Breast epithelium (tissue), 4 donors: ENCODE measurements around the gene WNT5B. TPM values are rescaled to one million over a fixed set of nuclear protein-coding genes. Genes with fewer than 3 reads are reported as not detected.
A peak's percentile ranks its signal among the peaks of the same experiment; 100 is the strongest.

ENCODE experiments used
- DNase-seq, 2 donors: peaks; one replicate each; pipeline ENCODE4 v3.0.0-alpha.2; 2019; ENCODE audit warnings: low spot score in 2 of 2
- H3K27ac ChIP-seq, 2 donors: fragments of 200-600 bp; sonication (generic) in 1 of 2; one replicate each; pipeline ENCODE4 v1.5.1; 2016 to 2019; ENCODE audit warnings: mild to moderate bottlenecking in 1 of 2
- H3K27me3 ChIP-seq, 2 donors: fragments of 200-600 bp; sonication (generic) in 1 of 2; one replicate each; pipeline versions ENCODE4 v1.5.1 to v1.6.0; 2017 to 2019; ENCODE audit warnings: control low read depth in 1 of 2, mild to moderate bottlenecking in 1 of 2
- H3K36me3 ChIP-seq: fragments of 200-600 bp; one replicate; pipeline ENCODE4 v1.5.1; 2019
- H3K4me1 ChIP-seq, 2 donors: fragments of 200-600 bp; sonication (generic); one replicate each; pipeline ENCODE4 v1.5.1; 2016 to 2019; ENCODE audit warnings: control low read depth in 1 of 2
- H3K4me3 ChIP-seq, 3 donors: fragments of 200-600 bp; sonication (generic); 1 replicate in 2 of 3; 2 replicates in 1 of 3; pipeline ENCODE4 v1.5.1; 2016 to 2019; ENCODE audit warnings: mild to moderate bottlenecking in 3 of 3, moderate library complexity in 2 of 3
- H3K9me3 ChIP-seq, 2 donors: fragments of 200-600 bp; sonication (generic) in 1 of 2; one replicate each; pipeline ENCODE4 v1.5.1; 2016 to 2019; ENCODE audit warnings: control low read depth in 1 of 2
- CTCF ChIP-seq, 3 donors: fragments of 450-650 bp; IDR thresholded peaks; one replicate each; pipeline ENCODE4 v1.5.1; 2016 to 2017; ENCODE audit warnings: antibody characterized with exemption in 3 of 3, mild to moderate bottlenecking in 3 of 3, moderate library complexity in 3 of 3
- POLR2A ChIP-seq: fragments of 450-650 bp; IDR thresholded peaks from one replicate; pipeline ENCODE4 v1.6.1; 2016; ENCODE audit warnings: antibody characterized with exemption, mild to moderate bottlenecking, moderate library complexity
- POLR2AphosphoS5 ChIP-seq, 3 donors: sonication (generic); formaldehyde crosslinking; IDR thresholded peaks; one replicate each; pipeline ENCODE4 v1.6.1; 2017; ENCODE audit warnings: antibody characterized with exemption in 3 of 3
- intact Hi-C: fragments of 100-400 bp; cut with DNase I; formaldehyde crosslinking; loops from one replicate; pipeline ENCODE4 v1.15.1; 2023; ENCODE audit warnings: low total_unique reads
- total RNA-seq, 3 donors: library from RNA; depleted of rRNA; stranded (reverse); fragments of >200 nt; gene quantifications; one replicate each; pipeline ENCODE4 v1.1.0, GENCODE V29; 2016

The WNT5B gene
- total RNA-seq, 3 donors from 2014 or later, result 3.9 to 11.9 (median 4.0) TPM

GRCh38 chr12:1666215-1666614, 37.2 kb downstream of the WNT5B start:
- Histone ChIP-seq H3K4me1 (no peaks in the 10 kb centered on the region), H3K36me3 (no peaks in the 10 kb centered on the region), H3K27ac (no peak overlapping the region), H3K27me3 (no peaks in the 10 kb centered on the region), H3K9me3 (no peaks in the 10 kb centered on the region), H3K4me3 (no peak overlapping the region)
- no peak for DNase-seq
- intact Hi-C loops, result no loop called here
- TF ChIP-seq POLR2AphosphoS5 (IDR thresholded peaks at IDR 0.05) (no peak), CTCF (IDR thresholded peaks at IDR 0.05) (no peak), POLR2A (no peak)

GRCh38 chr12:1666685-1667162, 37.7 kb downstream of the WNT5B start:
- intact Hi-C loops, result no loop called here
- Histone ChIP-seq H3K36me3 (no peaks in the 10 kb centered on the region), H3K4me3 (no peak overlapping the region), H3K27ac (peak overlapping the region; percentile 28 to 57), H3K4me1 (no peaks in the 10 kb centered on the region), H3K9me3 (no peaks in the 10 kb centered on the region), H3K27me3 (no peaks in the 10 kb centered on the region)
- TF ChIP-seq POLR2A, result no peak
- no peak for TF ChIP-seq POLR2AphosphoS5 (IDR thresholded peaks at IDR 0.05)
- no peak for TF ChIP-seq CTCF (IDR thresholded peaks at IDR 0.05)
- no peak for DNase-seq

- intact Hi-C loops, result no loop called here
- H3K27ac ChIP-seq, result no peak overlapping the region
- no peak for DNase-seq
- H3K36me3 ChIP-seq, result no peaks in the 10 kb centered on the region
- H3K27me3 ChIP-seq, result no peaks in the 10 kb centered on the region
- no peak for TF ChIP-seq POLR2AphosphoS5 (IDR thresholded peaks at IDR 0.05)
- no peaks in the 10 kb centered on the region for H3K4me1 ChIP-seq
- no peak overlapping the region for H3K4me3 ChIP-seq
- no peaks in the 10 kb centered on the region for H3K9me3 ChIP-seq
These were observed 40.0 kb downstream of the WNT5B start for GRCh38 chr12:1668833-1669543.

GRCh38 chr12:1670358-1671268, 41.6 kb downstream of the WNT5B start:
- no peaks in the 10 kb centered on the region for H3K27me3 ChIP-seq
- no peak overlapping the region for H3K27ac ChIP-seq
- DNase-seq, result no peak
- TF ChIP-seq CTCF (IDR thresholded peaks at IDR 0.05) (no peak), POLR2A (no peak), POLR2AphosphoS5 (IDR thresholded peaks at IDR 0.05) (no peak)
- H3K4me1 ChIP-seq, result no peaks in the 10 kb centered on the region
- H3K36me3 ChIP-seq, result no peaks in the 10 kb centered on the region
- H3K4me3 ChIP-seq, result no peak overlapping the region
- no peaks in the 10 kb centered on the region for H3K9me3 ChIP-seq
- intact Hi-C loops, result no loop called here

GRCh38 chr12:1676043-1676442, 47.0 kb downstream of the WNT5B start:
- no peak for TF ChIP-seq POLR2AphosphoS5 (IDR thresholded peaks at IDR 0.05)
- no peak for TF ChIP-seq POLR2A
- TF ChIP-seq CTCF (IDR thresholded peaks at IDR 0.05), result no peak
- DNase-seq, result no peak
- H3K36me3 ChIP-seq, result no peaks in the 10 kb centered on the region
- H3K27me3 ChIP-seq, result no peaks in the 10 kb centered on the region
- no peak overlapping the region for H3K4me3 ChIP-seq
- no peaks in the 10 kb centered on the region for H3K4me1 ChIP-seq
- no peak overlapping the region for H3K27ac ChIP-seq
- intact Hi-C loops, result no loop called here
- H3K9me3 ChIP-seq, result no peaks in the 10 kb centered on the region
